Measurements from ENCODE around the gene S100A1. TPM values are rescaled to one million over a fixed set of nuclear protein-coding genes. Genes with fewer than 3 reads are reported as not detected.

S100A1 gene
- total and polyA plus RNA-seq, 2 of the 13 experiments (the other 11 are each of a cell fraction or from before 2014, with no cell fraction given): 120 to 251 TPM

DNA sequence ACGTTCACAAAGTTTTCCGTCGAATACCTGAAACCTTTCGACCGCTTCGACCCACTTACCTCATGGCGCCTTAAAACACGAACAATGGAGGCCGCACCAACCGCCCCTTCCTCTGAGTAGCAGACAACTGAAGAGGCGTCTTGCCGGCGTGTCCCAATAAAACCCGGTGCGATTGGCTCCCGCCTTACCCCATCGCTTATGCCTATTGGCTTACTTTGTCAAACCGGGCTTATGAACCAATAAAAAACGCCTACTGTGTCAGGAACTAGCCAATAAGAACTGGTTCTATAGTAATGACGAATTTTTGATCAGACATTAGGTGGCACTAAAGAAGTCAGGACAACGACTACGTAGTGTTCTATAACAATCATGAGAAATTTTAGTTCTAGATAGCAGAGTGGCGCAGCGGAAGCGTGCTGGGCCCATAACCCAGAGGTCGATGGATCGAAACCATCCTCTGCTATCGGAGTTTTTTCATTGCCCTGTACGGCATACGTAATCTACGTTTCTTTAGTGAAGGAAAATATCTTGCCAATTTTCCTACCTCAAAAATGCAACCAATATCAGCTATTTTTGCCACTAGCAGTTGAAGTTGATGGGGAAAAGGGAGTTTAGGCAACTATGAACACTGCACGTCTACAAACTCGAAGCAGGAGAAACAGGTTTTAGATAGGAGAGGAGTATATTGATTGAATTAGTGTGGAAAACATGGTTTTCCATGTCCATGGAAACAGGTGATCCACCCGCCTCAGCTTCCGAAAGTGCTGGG lies 42.8 kb downstream of the S100A1 start, which contains the start of gene ILF2 (continued):
- peak; percentile 88 for TF ChIP-seq CREM (IDR thresholded peaks at IDR 0.05)
- no peak for TF ChIP-seq CREM (CRISPR knock-in tag; IDR thresholded peaks at IDR 0.05)
- 0 out of 2 replicates have a peak, but pooled peaks have one; percentile 40 for TF ChIP-seq ZNF263 (CRISPR knock-in tag; IDR thresholded peaks at IDR 0.05)
- TF ChIP-seq SOX6 (IDR thresholded peaks at IDR 0.05): no peak
- peak; percentile 35; the same call in 1 of the 2 replicates for TF ChIP-seq SOX6 (CRISPR knock-in tag; IDR thresholded peaks at IDR 0.05)
- 0 out of 2 replicates have a peak, but pooled peaks have one; percentile 37 for TF ChIP-seq SP4 (CRISPR knock-in tag; IDR thresholded peaks at IDR 0.05)
- TF ChIP-seq, protein P1, sequence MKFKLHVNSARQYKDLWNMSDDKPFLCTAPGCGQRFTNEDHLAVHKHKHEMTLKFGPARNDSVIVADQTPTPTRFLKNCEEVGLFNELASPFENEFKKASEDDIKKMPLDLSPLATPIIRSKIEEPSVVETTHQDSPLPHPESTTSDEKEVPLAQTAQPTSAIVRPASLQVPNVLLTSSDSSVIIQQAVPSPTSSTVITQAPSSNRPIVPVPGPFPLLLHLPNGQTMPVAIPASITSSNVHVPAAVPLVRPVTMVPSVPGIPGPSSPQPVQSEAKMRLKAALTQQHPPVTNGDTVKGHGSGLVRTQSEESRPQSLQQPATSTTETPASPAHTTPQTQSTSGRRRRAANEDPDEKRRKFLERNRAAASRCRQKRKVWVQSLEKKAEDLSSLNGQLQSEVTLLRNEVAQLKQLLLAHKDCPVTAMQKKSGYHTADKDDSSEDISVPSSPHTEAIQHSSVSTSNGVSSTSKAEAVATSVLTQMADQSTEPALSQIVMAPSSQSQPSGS (CRISPR knock-in tag; IDR thresholded peaks at IDR 0.05): peak; percentile 79
- 0 out of 2 replicates have a peak, but pooled peaks have one; percentile 38 for TF ChIP-seq ZNF75D (CRISPR knock-in tag; IDR thresholded peaks at IDR 0.05; ENCODE audit: borderline replicate concordance)
- TF ChIP-seq HDAC2 (CRISPR knock-in tag; IDR thresholded peaks at IDR 0.05): 0 out of 2 replicates have a peak, but pooled peaks have one; percentile 29
- TF ChIP-seq, protein P2, sequence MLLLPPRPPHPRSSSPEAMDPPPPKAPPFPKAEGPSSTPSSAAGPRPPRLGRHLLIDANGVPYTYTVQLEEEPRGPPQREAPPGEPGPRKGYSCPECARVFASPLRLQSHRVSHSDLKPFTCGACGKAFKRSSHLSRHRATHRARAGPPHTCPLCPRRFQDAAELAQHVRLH (CRISPR knock-in tag; IDR thresholded peaks at IDR 0.05; ENCODE audit: borderline replicate concordance, low read depth): peak; percentile 78; the same call in 1 of the 2 replicates
- peak; percentile 73 for TF ChIP-seq ATF7 (IDR thresholded peaks at IDR 0.05)
- no peak for TF ChIP-seq ATF7 (CRISPR knock-in tag; IDR thresholded peaks at IDR 0.05)
- TF ChIP-seq GATAD2A (CRISPR knock-in tag; IDR thresholded peaks at IDR 0.05): peak; percentile 78
- TF ChIP-seq RBM22 (optimal IDR thresholded peaks at IDR 0.05; ENCODE audit: low read length): peak; percentile 95
- TF ChIP-seq ZNF772 (CRISPR knock-in tag; IDR thresholded peaks at IDR 0.05): peak; percentile 21; the same call in 1 of the 2 replicates
- peak; percentile 60; the same call in 1 of the 2 replicates for TF ChIP-seq IKZF5 (CRISPR knock-in tag; IDR thresholded peaks at IDR 0.05)
- TF ChIP-seq, protein P3, sequence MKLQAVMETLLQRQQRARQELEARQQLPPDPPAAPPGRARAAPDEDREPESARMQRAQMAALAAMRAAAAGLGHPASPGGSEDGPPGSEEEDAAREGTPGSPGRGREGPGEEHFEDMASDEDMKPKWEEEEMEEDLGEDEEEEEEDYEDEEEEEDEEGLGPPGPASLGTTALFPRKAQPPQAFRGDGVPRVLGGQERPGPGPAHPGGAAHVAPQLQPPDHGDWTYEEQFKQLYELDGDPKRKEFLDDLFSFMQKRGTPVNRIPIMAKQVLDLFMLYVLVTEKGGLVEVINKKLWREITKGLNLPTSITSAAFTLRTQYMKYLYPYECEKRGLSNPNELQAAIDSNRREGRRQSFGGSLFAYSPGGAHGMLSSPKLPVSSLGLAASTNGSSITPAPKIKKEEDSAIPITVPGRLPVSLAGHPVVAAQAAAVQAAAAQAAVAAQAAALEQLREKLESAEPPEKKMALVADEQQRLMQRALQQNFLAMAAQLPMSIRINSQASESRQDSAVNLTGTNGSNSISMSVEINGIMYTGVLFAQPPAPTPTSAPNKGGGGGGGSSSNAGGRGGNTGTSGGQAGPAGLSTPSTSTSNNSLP (IDR thresholded peaks at IDR 0.05; ENCODE audit: low read depth, low read length): peak; percentile 96
- peak; percentile 42 for TF ChIP-seq XRCC5 (optimal IDR thresholded peaks at IDR 0.05; ENCODE audit: low read length)
- TF ChIP-seq THRA (CRISPR knock-in tag; IDR thresholded peaks at IDR 0.05; ENCODE audit: borderline replicate concordance): peak; percentile 38; the same call in 1 of the 2 replicates
- TF ChIP-seq ZNF460 (CRISPR knock-in tag; IDR thresholded peaks at IDR 0.05; ENCODE audit: borderline replicate concordance): no peak; the same call in 1 of the 2 replicates
- peak; percentile 9; the same call in 1 of the 2 replicates for TF ChIP-seq ZNF232 (CRISPR knock-in tag; IDR thresholded peaks at IDR 0.05; ENCODE audit: borderline replicate concordance)
- TF ChIP-seq ZNF605 (CRISPR knock-in tag; IDR thresholded peaks at IDR 0.05): peak; percentile 81
- no peak for TF ChIP-seq FLYWCH1 (CRISPR knock-in tag; IDR thresholded peaks at IDR 0.05)
- TF ChIP-seq ZNF780A (CRISPR knock-in tag; IDR thresholded peaks at IDR 0.05): no peak
- no peak for TF ChIP-seq KAT7 (CRISPR knock-in tag; IDR thresholded peaks at IDR 0.05; ENCODE audit: borderline replicate concordance)
- TF ChIP-seq RBFOX2 (IDR thresholded peaks at IDR 0.05; ENCODE audit: low read depth, low read length): peak; percentile 21; the same call in 1 of the 2 replicates
